Peyer's patch (tissue), 4 donors: ENCODE measurements around the gene SLC6A17.

Source experiments
- CTCF ChIP-seq, 6 experiments: fragments of 450-650 bp in 4 of 6; fragments of 200-600 bp in 2 of 6; sonication (generic) in 1 of 6; IDR thresholded peaks; one replicate each; pipeline ENCODE4 v1.5.1; 2017 to 2019; ENCODE audit warnings: antibody characterized with exemption in 6 of 6, mild to moderate bottlenecking in 3 of 6, moderate library complexity in 1 of 6
- POLR2A ChIP-seq, 2 donors: fragments of 450-650 bp; IDR thresholded peaks; one replicate each; pipeline ENCODE4 v1.5.1; 2017; ENCODE audit warnings: antibody characterized with exemption in 2 of 2, mild to moderate bottlenecking in 2 of 2, moderate library complexity in 2 of 2

- TF ChIP-seq CTCF (IDR thresholded peaks at IDR 0.05) = no peak
- TF ChIP-seq POLR2A (IDR thresholded peaks at IDR 0.05) = no peak
These were observed 99.7 kb downstream of the SLC6A17 start for GRCh38 chr1:110250008-110250407.
